GM21529 (cell line): ENCODE measurements around the gene ATP10A.
"Not testable (repeated sequence)": the region's sequence is repeated elsewhere in the genome, so short reads cannot be mapped to it uniquely, and the experiment has no call there.

Experiments used
- ATAC-seq: cut with Tn5 transposase; IDR thresholded peaks from one replicate; pipeline ENCODE4 v1.9.1; 2021; ENCODE audit not compliant: unreplicated experiment

Gene ATP10A

DNA sequence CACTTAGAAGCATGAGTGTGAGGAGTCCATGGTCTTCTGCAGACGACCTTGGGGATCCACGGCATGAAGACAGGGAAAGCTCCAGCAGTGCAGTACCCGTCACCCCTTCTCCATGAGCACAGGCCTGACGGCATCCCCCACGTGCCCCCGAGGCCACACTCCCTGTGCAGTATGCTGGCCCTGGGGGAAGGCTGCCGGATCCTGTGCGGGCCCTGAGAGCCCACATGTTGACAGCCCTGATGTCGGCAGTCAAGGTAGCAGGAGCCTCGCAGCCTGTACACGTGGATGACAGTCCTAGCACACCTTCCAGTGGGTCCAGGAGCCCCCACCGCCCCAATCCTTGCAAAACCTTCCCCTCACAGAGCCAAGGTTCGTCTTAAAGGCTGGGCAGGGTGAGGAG is 195.3 kb downstream of the ATP10A start:
- no peak for ATAC-seq

DNA sequence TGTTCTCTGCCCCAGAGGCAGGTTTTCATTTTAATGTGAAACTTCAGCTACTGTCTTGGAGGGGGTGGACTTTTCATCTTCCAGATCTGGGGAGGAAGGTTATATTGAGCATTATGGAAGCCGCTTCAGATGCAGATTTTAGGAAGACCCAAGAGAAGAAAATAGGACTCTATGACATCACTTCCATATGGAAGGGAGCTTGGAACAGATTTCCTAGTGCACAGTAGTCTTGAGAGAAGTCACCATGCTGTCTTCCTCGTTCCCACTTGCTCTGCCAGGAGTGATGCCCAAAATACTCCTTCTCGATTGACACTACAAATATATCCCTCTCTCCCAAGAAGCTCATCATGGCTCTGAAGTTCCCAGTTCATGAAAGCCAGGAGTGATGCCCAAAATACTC is 197.2 kb downstream of the ATP10A start:
- ATAC-seq, result no peak

DNA sequence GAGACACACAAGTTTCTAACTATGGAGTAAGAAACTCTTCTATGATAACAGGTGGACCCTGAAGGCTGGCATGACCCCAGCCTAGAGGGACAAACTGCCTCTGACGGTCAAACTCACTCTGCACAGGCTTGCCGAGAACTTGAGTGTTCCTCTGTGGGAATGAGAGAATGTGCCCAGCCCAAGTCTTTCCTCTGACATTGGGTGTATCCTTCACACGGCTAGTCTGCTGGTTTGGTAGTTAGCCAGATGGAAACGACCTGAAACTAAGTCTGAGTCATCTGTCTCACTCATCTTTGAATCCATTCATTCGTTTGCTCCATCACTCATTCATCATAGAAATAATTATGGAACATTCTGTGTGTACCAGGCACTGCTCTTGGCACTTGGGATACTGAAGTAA is 198.4 kb downstream of the ATP10A start:
- ATAC-seq, result no peak

DNA sequence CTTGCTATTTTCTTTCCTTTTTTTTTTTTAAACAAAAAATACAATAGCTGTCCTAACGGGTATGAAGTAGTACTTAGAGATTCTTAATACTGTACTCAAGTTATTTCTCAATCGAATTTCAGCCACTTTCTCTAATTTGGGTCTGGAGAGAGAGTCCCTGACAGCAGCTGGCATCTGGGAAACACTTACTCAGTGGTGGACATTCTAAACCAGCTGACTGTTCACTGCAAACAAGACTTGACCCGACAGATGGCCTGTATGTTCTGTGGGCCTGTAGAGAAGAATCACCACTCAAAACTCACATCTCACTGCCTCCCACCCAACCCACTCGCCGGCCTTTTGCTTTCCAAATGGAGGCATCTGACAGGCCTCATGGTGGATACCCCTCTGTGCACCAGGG is 199.6 kb downstream of the ATP10A start:
- no peak for ATAC-seq

- no peak for ATAC-seq
Observed at GRCh38 chr15:25661898-25662297, 201.2 kb downstream of the ATP10A start.

DNA sequence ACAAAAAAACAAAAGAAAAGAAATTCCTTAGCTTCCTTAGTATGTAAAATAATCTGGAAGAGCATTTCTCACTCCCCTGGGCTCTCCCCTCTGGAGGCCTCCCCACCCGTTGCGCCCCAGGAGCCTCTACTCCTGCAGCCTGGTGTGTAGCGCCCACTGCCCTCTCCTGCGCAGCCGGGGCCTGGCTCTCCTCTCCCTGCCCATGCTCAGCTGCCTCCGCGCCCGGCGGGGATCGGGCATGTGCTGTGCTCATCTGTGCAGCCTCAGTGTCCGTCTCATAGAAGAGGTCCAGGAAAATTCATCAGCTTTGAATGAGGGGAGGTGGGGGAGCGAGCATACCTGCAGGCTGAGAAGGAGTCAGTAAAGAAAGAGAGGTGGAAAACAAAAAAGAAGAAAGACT is 203.9 kb downstream of the ATP10A start:
- no peak for ATAC-seq

DNA sequence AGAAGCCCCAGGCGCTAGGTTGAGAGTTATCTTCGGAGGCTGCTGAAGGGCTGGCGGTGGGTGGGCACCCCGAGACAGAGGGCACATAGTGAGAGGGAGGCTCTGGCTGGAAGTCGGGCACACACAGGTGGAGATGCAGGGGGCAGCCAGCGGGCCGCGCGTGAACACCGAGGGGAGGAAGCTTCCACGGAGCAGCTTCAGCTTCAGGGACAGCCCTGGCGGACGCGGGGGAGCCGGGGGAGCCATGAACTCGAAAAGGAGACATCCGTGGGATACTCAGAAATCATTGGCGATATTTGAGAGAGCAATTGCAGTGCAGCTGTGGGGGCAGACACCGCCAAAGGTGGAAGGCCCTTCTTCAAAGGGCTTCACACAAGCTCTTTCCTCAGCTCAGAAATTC is 204.6 kb downstream of the ATP10A start:
- no peak for ATAC-seq

DNA sequence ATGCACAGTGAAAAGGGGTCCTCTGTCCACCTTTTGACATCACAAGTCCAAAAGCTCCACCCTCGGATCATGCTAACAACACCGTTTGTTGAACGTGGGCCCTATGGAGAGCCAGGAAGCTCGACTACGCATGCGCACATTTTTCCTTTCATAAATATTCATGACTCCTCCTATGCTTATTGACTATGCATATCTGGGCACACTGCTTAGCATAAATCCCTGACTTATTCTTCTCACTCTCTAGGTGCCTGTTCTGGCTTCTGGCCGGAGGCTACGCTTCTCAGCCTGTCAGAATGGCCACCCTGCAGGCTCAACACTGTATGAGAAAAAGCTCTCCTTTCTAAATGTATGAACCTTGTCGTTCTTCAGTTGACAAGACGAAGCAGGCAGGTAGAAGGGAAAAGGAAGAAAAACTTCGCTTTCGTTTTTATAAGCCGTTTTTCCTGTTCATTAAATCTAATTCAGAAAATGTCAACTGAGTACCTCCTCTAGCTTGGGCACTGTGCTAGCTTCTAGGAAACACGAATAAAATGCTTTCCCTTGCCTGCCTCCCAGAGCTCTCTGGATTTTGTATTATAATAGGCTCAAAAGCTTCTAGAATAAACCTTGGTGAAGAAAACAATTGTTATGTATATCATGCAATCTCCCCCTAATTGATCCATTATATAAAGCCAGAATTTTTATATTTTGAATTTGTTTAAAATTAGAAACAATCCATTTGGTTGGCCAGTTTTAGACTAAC is 207.7 kb downstream of the ATP10A start:
- ATAC-seq, result no peak

- ATAC-seq, result no peak
Observed at GRCh38 chr15:25653371-25653770, 209.8 kb downstream of the ATP10A start.

DNA sequence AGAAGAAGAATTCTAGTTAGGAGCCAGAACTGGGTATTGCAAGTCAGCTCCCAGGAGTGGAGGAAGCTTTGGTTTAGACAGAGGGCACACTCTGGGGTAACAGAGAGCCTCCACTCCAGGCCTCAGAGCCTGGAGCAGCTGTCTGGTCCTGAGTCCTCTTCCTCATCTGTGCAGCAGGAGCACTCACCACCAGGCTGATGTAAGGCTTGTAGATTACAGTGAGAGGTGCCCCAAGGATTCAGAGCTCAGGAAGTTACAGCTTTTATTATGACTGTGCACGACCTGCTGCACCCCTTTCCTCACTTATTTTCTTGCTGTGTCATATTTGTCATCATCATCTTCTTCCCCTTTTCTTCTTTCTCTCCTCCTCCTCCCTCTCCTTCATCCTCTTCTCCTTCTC is 210.4 kb downstream of the ATP10A start:
- ATAC-seq, result no peak

- ATAC-seq, result no peak
Observed at GRCh38 chr15:25649390-25649789, 213.7 kb downstream of the ATP10A start.

- ATAC-seq, result no peak
Observed at GRCh38 chr15:25643120-25643519, 220.0 kb downstream of the ATP10A start.

DNA sequence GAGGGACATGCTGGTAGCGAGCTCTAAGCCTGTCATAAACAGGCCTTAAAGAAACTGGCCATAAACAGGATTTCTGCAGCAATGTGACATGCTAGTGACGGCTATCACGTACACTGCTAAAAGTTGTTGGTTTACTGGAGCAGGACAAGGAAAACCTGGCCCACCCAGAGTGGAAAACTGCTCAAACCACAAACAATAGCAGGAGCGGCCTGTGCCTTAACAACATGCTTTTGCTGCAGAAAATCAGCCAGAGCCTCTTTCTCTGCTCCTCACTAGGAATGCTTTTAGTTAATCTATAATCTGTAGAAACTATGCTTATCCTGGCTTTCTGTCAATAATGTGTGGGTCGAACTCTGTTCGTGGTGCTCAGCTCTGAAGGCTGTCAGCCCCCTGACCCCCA is 221.4 kb downstream of the ATP10A start:
- no peak for ATAC-seq

DNA sequence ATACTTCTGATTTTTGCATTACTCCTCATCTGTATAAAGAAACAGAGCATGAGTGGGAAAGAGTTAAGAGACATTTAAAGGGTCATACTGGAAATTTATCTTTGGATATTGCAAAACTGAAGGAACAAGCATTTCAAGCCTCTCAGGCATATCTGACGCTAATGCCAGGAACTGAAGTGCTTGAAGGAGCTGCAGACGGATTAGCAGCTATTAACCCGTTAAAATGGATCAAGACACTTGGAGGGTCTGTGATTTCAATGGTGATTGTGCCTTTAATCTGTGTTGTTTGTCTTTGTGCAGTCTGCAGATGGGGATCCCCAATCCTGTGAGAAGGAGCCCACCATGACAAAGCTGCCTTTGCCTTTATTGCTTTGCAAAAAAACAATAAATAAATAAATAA is 221.8 kb downstream of the ATP10A start:
- ATAC-seq, result no peak

GRCh38 chr15:25640959-25641358 is 222.2 kb downstream of the ATP10A start:
- not testable (repeated sequence) for ATAC-seq

GRCh38 chr15:25640381-25640780 is 222.7 kb downstream of the ATP10A start:
- no peak for ATAC-seq

DNA sequence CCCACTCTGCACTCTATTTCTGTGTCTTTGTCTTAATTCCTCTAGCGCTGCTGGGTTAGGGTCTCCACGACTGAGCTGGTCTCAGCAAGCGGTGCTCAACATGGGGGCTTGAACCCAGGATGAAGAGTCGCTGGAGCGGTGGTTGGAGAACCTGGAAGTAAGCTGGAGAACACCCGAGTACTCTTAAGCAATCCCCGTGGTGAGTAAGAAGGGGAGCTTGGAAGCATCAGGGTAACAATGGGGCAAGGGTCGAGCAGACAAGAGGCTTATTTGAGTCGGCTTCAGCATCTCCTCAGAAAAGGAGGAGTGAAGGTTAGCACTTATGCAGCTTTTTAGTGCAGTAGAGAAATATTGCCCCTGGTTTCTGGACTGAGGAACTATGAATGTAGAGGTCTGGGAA is 226.6 kb downstream of the ATP10A start:
- not testable (repeated sequence) for ATAC-seq

DNA sequence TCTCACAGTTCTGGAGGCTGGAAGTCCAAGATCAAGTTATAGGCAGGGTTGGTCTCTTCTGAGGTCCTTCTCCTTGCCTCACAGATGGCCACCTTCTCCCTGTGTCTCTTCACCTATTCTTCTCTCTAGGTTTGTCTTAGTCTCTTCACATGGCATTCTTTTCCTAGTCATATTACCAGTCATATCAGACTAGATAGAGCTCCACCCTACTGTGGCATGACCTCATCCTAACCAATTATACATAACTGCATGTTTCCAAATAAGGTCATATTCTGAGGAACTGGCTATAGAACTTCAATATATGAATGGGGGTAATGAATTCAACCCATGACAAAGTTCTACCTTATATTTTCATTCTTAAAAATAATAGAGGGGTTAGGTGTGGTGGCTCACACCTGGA is 227.9 kb downstream of the ATP10A start:
- no peak for ATAC-seq

DNA sequence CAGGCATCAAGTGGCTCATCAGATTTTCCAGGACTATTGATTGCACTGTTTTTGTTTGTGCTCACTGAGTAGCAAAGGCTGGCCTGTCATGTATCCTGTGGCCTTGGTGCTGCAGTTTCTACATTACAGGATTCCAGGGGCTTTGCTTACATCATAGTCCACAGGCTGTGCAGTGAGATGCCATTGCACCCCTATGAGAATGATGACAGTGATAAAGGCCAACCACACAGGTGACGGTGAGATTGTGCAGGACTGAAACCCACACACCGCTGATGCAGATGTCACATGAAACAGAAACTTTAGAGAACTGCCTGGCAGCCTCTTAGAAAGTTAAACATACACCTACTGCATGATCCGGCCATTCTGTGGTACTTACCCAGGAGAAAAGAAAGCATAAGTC is 229.3 kb downstream of the ATP10A start:
- ATAC-seq, result no peak

DNA sequence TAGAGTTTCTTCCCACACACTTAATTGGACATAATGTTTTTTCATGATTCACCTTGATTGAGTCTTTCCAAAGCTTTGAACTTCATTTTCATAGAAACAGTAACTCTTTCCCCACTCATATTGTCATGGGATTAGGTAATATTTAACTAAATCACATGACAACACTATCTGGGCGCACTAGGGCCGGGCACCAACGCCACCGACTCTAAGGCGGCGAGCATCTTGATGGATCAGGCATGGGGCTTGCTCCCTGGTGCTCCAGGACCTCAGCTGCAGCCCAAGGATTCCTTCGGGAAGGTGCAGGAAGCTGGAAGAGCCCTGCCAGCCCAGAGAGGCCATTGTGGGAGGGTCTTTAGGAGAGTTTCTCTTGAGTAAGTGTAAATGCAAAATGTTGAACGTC is 231.2 kb downstream of the ATP10A start:
- ATAC-seq, result no peak
